ENCODE measurements around the gene COPG2.

The COPG2 gene

DNA sequence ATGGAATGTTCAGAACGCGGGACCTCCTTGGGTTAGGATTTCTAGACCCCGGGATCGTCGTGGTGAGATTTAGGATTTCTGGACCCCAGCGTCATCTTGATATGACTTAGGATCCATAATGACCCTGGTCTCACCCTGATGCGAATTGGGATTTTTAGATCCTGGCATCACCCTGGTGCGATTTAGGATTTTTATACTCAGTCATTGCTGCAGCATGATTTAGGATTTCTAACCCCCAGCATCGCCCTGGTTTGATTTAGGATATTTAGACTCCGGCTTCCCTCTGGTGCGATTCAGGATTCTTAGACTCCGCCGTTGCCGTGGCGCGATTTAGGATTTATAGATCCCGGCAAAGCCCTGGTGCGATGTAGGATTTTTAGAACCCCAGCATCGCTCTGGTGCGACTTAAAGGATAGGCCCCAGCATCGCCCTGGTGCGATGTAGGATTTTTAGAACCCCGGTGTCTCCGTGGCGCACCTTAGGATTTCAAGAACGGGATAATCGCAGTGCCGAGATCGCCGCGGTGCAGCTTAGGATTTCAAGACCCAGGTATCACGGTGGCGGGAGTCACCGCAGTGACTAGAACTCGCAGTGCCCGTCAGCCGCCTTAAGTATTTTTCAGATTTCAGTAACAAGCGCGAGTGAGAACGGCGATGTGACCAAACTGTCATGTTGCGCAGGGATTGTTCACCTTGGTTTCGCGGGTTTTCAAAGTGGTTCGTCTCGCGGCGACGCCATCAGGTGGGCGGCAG lies 175.8 kb downstream of the COPG2 start:
- DNase-seq, result no peak

- no peak for DNase-seq
These were observed 176.6 kb downstream of the COPG2 start, which contains the start of gene MEST for GRCh38 chr7:130491841-130492522. MEST (plus strand) TSS chr7:130492085; CDS start chr7:130492314, 229 bp downstream.

DNA sequence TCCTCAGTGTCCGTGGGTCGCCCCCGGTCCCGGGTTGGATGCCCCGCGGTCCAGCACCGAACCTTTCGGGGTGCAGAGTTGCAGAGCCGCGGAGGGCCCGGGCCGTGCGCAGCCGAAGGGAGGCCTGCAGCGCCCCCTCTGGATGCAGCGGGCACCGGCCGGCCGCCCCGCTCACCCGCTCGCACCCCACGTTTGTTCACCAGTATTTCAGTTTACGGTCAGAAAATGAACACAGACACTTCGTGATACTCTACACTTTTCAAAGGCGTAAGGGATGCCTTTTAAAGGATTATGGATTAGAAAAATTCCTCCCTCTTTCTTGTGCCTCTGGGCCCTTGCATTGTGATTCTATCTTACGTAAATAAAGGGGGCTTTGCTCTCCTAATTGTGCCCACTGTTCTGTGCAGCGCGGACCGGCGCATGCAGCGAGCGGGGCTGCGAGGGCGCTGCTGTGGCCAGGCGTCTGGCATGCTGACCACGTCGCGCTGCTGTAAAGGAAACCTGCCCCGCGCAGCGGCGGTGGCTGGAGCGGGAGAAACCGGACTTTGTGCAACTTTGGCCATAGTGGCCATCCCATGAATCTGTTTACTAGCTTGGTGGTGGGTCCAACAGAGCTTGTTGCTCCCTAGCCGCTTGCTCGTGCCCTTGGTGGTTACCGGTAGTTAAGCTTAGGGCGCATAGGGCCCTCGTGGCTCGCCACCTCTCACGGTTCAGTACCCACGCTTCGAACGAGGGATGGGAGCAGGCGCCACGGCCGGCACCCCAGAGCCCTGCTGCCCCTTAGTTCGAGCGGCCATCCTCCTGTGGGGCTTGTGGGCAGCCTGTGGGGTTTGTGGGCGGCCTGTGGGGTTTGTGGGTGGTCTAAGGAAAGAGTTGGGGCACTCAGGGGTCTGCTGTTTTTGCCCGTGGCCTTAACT lies 177.4 kb downstream of the COPG2 start:
- no peak for DNase-seq

GRCh38 chr7:130490311-130490791 lies 178.2 kb downstream of the COPG2 start:
- no peak for DNase-seq

GRCh38 chr7:130489140-130489983 lies 179.2 kb downstream of the COPG2 start:
- DNase-seq, result no peak

- DNase-seq, result no peak
These were observed 180.0 kb downstream of the COPG2 start for GRCh38 chr7:130488392-130489139.

DNA sequence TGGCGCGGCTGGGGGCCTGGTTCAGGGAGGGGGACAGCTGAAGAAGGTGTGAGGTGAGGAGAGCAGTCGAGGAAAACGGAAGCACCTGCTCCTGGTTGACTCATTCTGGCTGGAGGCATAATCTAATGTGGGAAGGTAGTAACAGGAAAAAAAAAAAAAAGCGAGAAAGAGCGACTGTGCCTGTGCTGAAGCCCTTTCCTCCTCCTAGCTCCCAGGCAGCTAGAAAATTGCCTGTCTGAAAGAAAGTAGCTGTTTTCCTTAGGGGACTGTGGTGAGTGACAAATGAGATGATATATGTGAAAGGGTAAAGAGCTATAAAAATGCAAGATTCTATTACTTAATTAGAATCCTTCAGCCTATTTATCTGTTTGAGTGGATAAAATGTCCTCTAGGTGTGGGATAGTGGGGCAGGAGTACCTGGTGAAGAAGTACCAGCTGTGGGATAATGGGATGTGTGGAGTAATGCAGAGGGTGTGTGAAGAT lies 181.6 kb downstream of the COPG2 start:
- no peak for DNase-seq

GRCh38 chr7:130486114-130486953 lies 182.2 kb downstream of the COPG2 start:
- DNase-seq, result peak; percentile 39

DNA sequence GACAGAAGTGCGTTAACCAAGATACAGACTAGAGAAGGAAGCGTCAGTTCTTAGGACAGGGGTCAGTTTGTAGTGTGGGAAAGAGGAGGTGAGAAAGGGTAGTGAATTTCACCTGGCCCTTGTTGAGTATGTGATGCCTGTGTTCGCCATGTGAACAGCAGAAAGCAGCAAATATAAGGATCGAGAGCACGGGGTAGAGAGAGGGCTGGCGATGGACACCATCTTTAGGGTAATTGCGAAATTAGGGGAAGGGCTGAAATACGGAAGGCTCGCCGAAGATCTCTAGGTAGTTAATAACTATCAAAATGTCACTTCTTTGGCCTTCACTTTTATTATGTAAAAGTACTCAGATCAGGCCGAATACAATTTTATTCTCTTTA lies 182.8 kb downstream of the COPG2 start:
- DNase-seq, result no peak

DNA sequence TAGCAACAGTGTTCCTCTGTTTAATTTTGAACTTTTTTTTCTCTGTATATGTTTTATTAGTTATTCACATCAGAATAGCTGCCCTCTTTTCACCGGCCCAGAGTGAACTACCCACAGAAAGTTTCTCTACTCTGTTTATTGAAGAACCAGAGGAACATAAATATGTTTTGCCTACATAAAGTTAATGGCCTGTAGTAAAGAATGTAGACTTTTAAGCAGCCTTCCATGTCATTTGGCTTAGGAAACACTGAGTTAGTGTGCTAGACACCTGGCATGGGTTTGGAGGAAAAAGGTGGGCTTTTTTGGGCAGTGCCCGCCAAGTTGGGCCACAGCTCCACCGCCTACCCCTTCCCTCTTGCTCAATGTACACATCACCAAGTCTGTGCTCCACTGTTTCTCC lies 185.5 kb downstream of the COPG2 start:
- no peak for DNase-seq

GRCh38 chr7:130481898-130482297 lies 186.7 kb downstream of the COPG2 start:
- DNase-seq, result no peak

- no peak for DNase-seq
These were observed 188.7 kb downstream of the COPG2 start for GRCh38 chr7:130479716-130480400.

DNA sequence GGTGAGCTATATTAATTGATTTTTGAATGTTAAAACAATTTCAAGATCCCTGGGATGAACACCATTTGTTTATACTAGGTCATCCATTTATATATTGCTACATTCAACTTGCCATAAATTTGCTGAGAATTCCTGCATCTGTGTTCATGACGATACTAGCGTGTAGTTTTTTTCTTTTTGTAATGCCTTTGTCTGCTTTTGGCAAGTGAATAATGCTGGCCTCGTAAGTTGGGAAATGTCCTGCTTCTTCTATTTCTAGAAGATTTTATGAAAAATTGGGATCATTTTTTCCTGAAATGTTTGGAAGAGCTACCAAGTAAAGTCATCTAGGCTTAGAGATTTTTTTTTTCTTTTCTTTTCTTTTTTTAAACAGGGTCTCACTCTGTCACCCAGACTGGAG lies 189.6 kb downstream of the COPG2 start:
- DNase-seq, result no peak

- no peak for DNase-seq
These were observed 192.0 kb downstream of the COPG2 start for GRCh38 chr7:130476297-130477150.

- no peak for DNase-seq
These were observed 192.8 kb downstream of the COPG2 start for GRCh38 chr7:130475776-130476175.

- no peak for DNase-seq
These were observed 194.7 kb downstream of the COPG2 start for GRCh38 chr7:130473876-130474275.

DNA sequence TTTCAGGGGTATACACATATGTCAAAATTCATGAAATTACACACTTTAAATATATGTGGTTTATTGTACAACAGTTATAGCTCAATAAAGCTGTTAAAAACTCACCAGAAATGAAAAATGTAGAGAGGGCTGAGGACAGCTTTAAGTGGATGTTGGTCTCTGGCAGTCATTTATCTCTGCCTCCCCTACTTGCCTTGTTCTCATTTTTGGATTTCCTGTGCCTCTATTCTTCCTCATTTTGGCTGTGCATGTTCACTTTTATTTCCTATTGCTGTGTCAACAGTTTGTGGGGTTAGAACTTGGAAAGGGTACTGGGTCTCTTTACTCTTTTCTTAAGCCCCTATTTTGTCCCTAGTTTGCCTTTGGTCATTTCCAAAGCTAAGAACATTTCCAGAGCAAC lies 195.3 kb downstream of the COPG2 start:
- DNase-seq, result no peak

DNA sequence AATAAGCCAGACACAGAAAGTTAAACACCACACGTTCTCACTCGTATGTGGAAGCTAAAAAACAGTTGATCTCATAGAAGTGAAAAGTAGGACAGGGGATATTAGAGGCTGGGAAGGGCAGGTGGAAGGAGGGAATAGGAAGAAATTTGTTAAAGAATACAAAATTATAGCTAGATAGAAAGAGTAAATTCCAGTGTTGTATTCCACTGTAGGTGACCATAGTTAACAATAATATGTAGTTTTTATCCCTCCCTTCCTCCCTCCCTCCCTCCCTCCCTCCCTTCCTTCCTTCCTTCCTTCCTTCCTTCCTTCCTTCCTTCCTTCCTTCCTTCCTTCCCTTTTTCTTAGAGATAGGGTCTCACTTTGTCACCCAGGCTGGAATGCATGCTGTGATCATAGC lies 196.6 kb downstream of the COPG2 start:
- no peak for DNase-seq

GRCh38 chr7:130468612-130469011 lies 199.9 kb downstream of the COPG2 start:
- DNase-seq, result no peak

All from activated gamma-delta T cell treated with Interleukin-2 at 50 U/mL for 16 hours (primary cell).